D721Med (cell line): ENCODE data around the gene CLSTN2.

ENCODE experiments used
- DNase-seq: peaks from one replicate; pipeline ENCODE4 v3.0.0; 2011; ENCODE audit warnings: low spot score; ENCODE audit not compliant: insufficient read length
- FAIRE-seq: peaks from 2 replicates; lab custom pipeline; 2011; peaks lifted over from hg19 to GRCh38; lab: Jason Lieb, UNC
- CTCF ChIP-seq: IDR thresholded peaks from 2 replicates; pipeline ENCODE4 v1.5.1; 2012; ENCODE audit warnings: mild to moderate bottlenecking, control low read depth; ENCODE audit not compliant: insufficient read depth; ENCODE audit errors: missing control alignments

The CLSTN2 gene

GRCh38 chr3:140273542-140274195, 338.7 kb downstream of the CLSTN2 start:
- DNase-seq, result no peak
- TF ChIP-seq CTCF, result no peak
- no peak for FAIRE-seq

GRCh38 chr3:140274429-140274828, 339.4 kb downstream of the CLSTN2 start:
- DNase-seq (no peak), FAIRE-seq (no peak)
- no peak for TF ChIP-seq CTCF

GRCh38 chr3:140276703-140277102, 341.7 kb downstream of the CLSTN2 start:
- FAIRE-seq, result no peak
- peak; percentile 34 for TF ChIP-seq CTCF
- DNase-seq, result no peak

GRCh38 chr3:140277886-140278285, 342.9 kb downstream of the CLSTN2 start:
- FAIRE-seq (no peak), DNase-seq (no peak)
- TF ChIP-seq CTCF, result no peak

- no peak for FAIRE-seq
- DNase-seq, result no peak
- TF ChIP-seq CTCF, result no peak
Observed at GRCh38 chr3:140284372-140284771, 349.4 kb downstream of the CLSTN2 start.

- no peak for TF ChIP-seq CTCF
- DNase-seq (no peak), FAIRE-seq (no peak)
Observed at GRCh38 chr3:140285380-140285779, 350.4 kb downstream of the CLSTN2 start.

- DNase-seq, result no peak
- FAIRE-seq, result no peak
- TF ChIP-seq CTCF, result no peak
Observed at GRCh38 chr3:140288595-140288994, 353.6 kb downstream of the CLSTN2 start.
